ENCODE results near the gene PFN1. TPM values are rescaled to one million over a fixed set of nuclear protein-coding genes. Genes with fewer than 3 reads are reported as not detected.

PFN1 gene
- total and polyA plus RNA-seq, 9 of the 15 experiments (the other 6 are each of a cell fraction or from before 2014, with no cell fraction given), result 60.5 to 1,479 (median 456) TPM

GRCh38 chr17:4986951-4987766, 38.8 kb upstream of the PFN1 start, which contains the start of gene CAMTA2 (continued):
- TF ChIP-seq HMGN3 (IDR thresholded peaks at IDR 0.05; ENCODE audit: borderline replicate concordance, extremely low read depth, insufficient read length, low read depth, low read length) (peak; percentile 88), ZBTB9 (CRISPR knock-in tag; IDR thresholded peaks at IDR 0.05) (peak; percentile 19; the same call in 1 of the 2 replicates), TAF1 (IDR thresholded peaks at IDR 0.05; ENCODE audit: control insufficient read depth, extremely low read depth, insufficient read depth, low read length, severe bottlenecking) (peak; percentile 59), SREBF1 (IDR thresholded peaks at IDR 0.05; ENCODE audit: borderline replicate concordance, low read depth, low read length) (no peak), THRAP3 (IDR thresholded peaks at IDR 0.05; ENCODE audit: borderline replicate concordance) (no peak), CREM (IDR thresholded peaks at IDR 0.05; ENCODE audit: low read depth) (peak; percentile 87), ZNF445 (CRISPR knock-in tag; IDR thresholded peaks at IDR 0.05; ENCODE audit: low read depth) (no peak), PBX2 (CRISPR knock-in tag; IDR thresholded peaks at IDR 0.05; ENCODE audit: low read depth) (no peak), PBX2 (tag; conservative IDR thresholded peaks at IDR 0.05; ENCODE audit: low read depth) (no peak), CGGBP1 (CRISPR knock-in tag; IDR thresholded peaks at IDR 0.05) (0 out of 2 replicates have a peak, but pooled peaks have one; percentile 3), KLF16 (IDR thresholded peaks at IDR 0.05) (0 out of 2 replicates have a peak, but pooled peaks have one; percentile 23), ZKSCAN1 (IDR thresholded peaks at IDR 0.05; ENCODE audit: low read depth, low read length) (peak; percentile 11; the same call in 1 of the 2 replicates), SMARCE1 (IDR thresholded peaks at IDR 0.05) (no peak), NR2C1 (IDR thresholded peaks at IDR 0.05) (no peak), NR2C1 (tag; IDR thresholded peaks at IDR 0.05) (peak; percentile 31; the same call in 1 of the 2 replicates), SRSF7 (optimal IDR thresholded peaks at IDR 0.05; ENCODE audit: low read depth, low read length) (no peak), SRF (CRISPR knock-in tag; IDR thresholded peaks at IDR 0.05) (peak in 1 of 2 experiments; percentile 85; a peak in 2 of 4 replicates), MXI1 (IDR thresholded peaks at IDR 0.05; ENCODE audit: low read depth, low read length) (peak; percentile 66; the same call in 1 of the 2 replicates), ZNF41 (CRISPR knock-in tag; conservative IDR thresholded peaks at IDR 0.05) (no peak), NFRKB (IDR thresholded peaks at IDR 0.05; ENCODE audit: low read depth) (no peak), PHF8 (IDR thresholded peaks at IDR 0.05; ENCODE audit: borderline replicate concordance, low read length) (peak; percentile 68; the same call in 1 of the 2 replicates), KAT2B (IDR thresholded peaks at IDR 0.05; ENCODE audit: low read depth, low read length) (peak; percentile 79), MNT (conservative IDR thresholded peaks at IDR 0.05) (peak; percentile 70 to 88)
